Hematopoietic multipotent progenitor cell treated with erythropoietin and hydrocortisone succinate and interleukin-3 and kit ligand, for 15 days (in vitro differentiated cells): ENCODE data around the gene PKP1.

Experiments
- DNase-seq: peaks from one replicate; pipeline ENCODE4 v3.0.0-alpha.2; 2015; ENCODE audit warnings: low spot score

PKP1 gene

GRCh38 chr1:201282216-201282615 lies 1.1 kb upstream of the PKP1 start:
- DNase-seq, result no peak

- no peak for DNase-seq
These were observed 689 bp downstream of the PKP1 start for GRCh38 chr1:201283836-201284553.

- DNase-seq, result no peak
These were observed 1.3 kb downstream of the PKP1 start for GRCh38 chr1:201284636-201285035.

- DNase-seq, result no peak
These were observed 2.5 kb downstream of the PKP1 start for GRCh38 chr1:201285846-201286245.

GRCh38 chr1:201286445-201286844 lies 3.1 kb downstream of the PKP1 start:
- DNase-seq, result no peak

GRCh38 chr1:201288007-201288406 lies 4.7 kb downstream of the PKP1 start:
- DNase-seq, result no peak

- no peak for DNase-seq
These were observed 5.5 kb downstream of the PKP1 start for GRCh38 chr1:201288765-201289164.

GRCh38 chr1:201290551-201290950 lies 7.2 kb downstream of the PKP1 start:
- no peak for DNase-seq

GRCh38 chr1:201291916-201292315 lies 8.6 kb downstream of the PKP1 start:
- DNase-seq, result no peak

- DNase-seq, result no peak
These were observed 11.6 kb downstream of the PKP1 start for GRCh38 chr1:201294876-201295275.

GRCh38 chr1:201295346-201295745 lies 12.0 kb downstream of the PKP1 start:
- no peak for DNase-seq

GRCh38 chr1:201295861-201296260 lies 12.6 kb downstream of the PKP1 start:
- DNase-seq, result no peak

- DNase-seq, result no peak
These were observed 13.0 kb downstream of the PKP1 start for GRCh38 chr1:201296352-201296751.

GRCh38 chr1:201298396-201299381 lies 15.4 kb downstream of the PKP1 start:
- no peak for DNase-seq

GRCh38 chr1:201299968-201300367 lies 16.7 kb downstream of the PKP1 start:
- peak; percentile 76 for DNase-seq

- no peak for DNase-seq
These were observed 17.3 kb downstream of the PKP1 start for GRCh38 chr1:201300641-201301040.

- DNase-seq, result no peak
These were observed 19.2 kb downstream of the PKP1 start for GRCh38 chr1:201302163-201303152.

- no peak for DNase-seq
These were observed 20.8 kb downstream of the PKP1 start for GRCh38 chr1:201304126-201304525.

GRCh38 chr1:201305815-201306214 lies 22.5 kb downstream of the PKP1 start:
- no peak for DNase-seq

GRCh38 chr1:201307231-201307630 lies 23.9 kb downstream of the PKP1 start:
- no peak for DNase-seq

- DNase-seq, result peak; percentile 80
These were observed 24.6 kb downstream of the PKP1 start for GRCh38 chr1:201307760-201308499.
